ENCODE results near the gene BARX1. TPM values are rescaled to one million over a fixed set of nuclear protein-coding genes. Genes with fewer than 3 reads are reported as not detected.

BARX1 gene
- total and polyA plus RNA-seq, 2 experiments from 2014 or later, result not detected

- TF ChIP-seq EZH2phosphoT487 (IDR thresholded peaks at IDR 0.05; ENCODE audit: insufficient read depth, low read depth) (no peak), EZH2 (IDR thresholded peaks at IDR 0.05; ENCODE audit: insufficient read depth, poor library complexity, severe bottlenecking) (no peak)
- no peak overlapping the region for H2AFZ ChIP-seq
- H3K27ac ChIP-seq, result no peak overlapping the region
- H4K20me1 ChIP-seq (ENCODE audit: insufficient read depth), result no peaks in the 10 kb centered on the region
- 6 to 12% methylated on average over 1 of the region's 1 CpG for WGBS, 2 experiments (ENCODE audit: low coverage in 1 of 2, low lambda C conversion rate in 2 of 2, missing lambda C conversion rate in 2 of 2)
- H3K9ac ChIP-seq, result no peak overlapping the region
- H3K27me3 ChIP-seq (replicated peaks; ENCODE audit: insufficient read depth), result 0 out of 2 replicates have a peak, but pooled peaks cover 6% of the 10 kb centered on the region
- H3K4me1 ChIP-seq (ENCODE audit: insufficient read depth), result no peaks in the 10 kb centered on the region
- in situ Hi-C loops (cut with MboI), result no loop called here
- no peak for DNase-seq
- H3K4me2 ChIP-seq (ENCODE audit: unreplicated experiment), result no peak overlapping the region
- no peaks in the 10 kb centered on the region for H3F3A ChIP-seq (ENCODE audit: insufficient read depth)
- no peaks in the 10 kb centered on the region for H3K9me3 ChIP-seq (ENCODE audit: low read depth)
- H3K4me3 ChIP-seq, result no peak overlapping the region
- H3K79me2 ChIP-seq (ENCODE audit: insufficient read depth), result no peaks in the 10 kb centered on the region
- H3K36me3 ChIP-seq (ENCODE audit: low read depth), result no peaks in the 10 kb centered on the region
- no peaks in the 10 kb centered on the region for H3K9me2 ChIP-seq (ENCODE audit: insufficient read depth)
These were observed 39.4 kb upstream of the BARX1 start for GRCh38 chr9:93994545-93994944.

DNA sequence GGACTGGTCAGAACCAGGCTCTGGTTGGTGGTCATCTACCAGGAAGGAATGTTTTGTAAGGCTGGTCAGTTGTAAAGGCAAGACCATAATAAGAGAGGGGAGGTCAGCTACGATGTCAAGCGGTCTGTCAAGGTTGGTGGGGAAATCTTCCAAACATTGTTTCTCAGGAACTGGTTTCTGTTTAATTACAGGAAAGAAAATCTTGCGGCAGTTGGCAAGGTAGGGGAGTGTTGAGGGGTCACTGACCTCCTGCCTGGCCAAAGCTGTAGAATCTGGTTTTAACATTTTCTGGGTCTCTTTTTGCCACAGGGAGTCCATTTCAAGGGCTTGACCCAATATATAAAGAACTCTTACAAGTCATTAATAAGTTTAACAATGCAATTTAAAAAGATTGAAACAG is 39.0 kb upstream of the BARX1 start:
- H3K79me2 ChIP-seq (ENCODE audit: insufficient read depth), result no peaks in the 10 kb centered on the region
- no peak overlapping the region for H2AFZ ChIP-seq
- no peaks in the 10 kb centered on the region for H3K9me3 ChIP-seq (ENCODE audit: low read depth)
- no peaks in the 10 kb centered on the region for H3K4me1 ChIP-seq (ENCODE audit: insufficient read depth)
- no peaks in the 10 kb centered on the region for H3K36me3 ChIP-seq (ENCODE audit: low read depth)
- H3K27ac ChIP-seq, result no peak overlapping the region
- WGBS, 2 experiments (ENCODE audit: low coverage in 1 of 2, low lambda C conversion rate in 2 of 2, missing lambda C conversion rate in 2 of 2), result 52 to 59% methylated on average over 3 of the region's 3 CpGs
- no peak for DNase-seq
- no peaks in the 10 kb centered on the region for H3F3A ChIP-seq (ENCODE audit: insufficient read depth)
- H3K9me2 ChIP-seq (ENCODE audit: insufficient read depth), result no peaks in the 10 kb centered on the region
- H4K20me1 ChIP-seq (ENCODE audit: insufficient read depth), result no peaks in the 10 kb centered on the region
- in situ Hi-C loops (cut with MboI), result no loop called here
- 0 out of 2 replicates have a peak, but pooled peaks cover 6% of the 10 kb centered on the region for H3K27me3 ChIP-seq (replicated peaks; ENCODE audit: insufficient read depth)
- H3K4me2 ChIP-seq (ENCODE audit: unreplicated experiment), result no peak overlapping the region
- TF ChIP-seq EZH2 (IDR thresholded peaks at IDR 0.05; ENCODE audit: insufficient read depth, poor library complexity, severe bottlenecking) (no peak), EZH2phosphoT487 (IDR thresholded peaks at IDR 0.05; ENCODE audit: insufficient read depth, low read depth) (no peak)
- H3K4me3 ChIP-seq, result no peak overlapping the region
- no peak overlapping the region for H3K9ac ChIP-seq

- Histone ChIP-seq H3K9me2 (ENCODE audit: insufficient read depth) (no peaks in the 10 kb centered on the region), H3K4me1 (ENCODE audit: insufficient read depth) (no peaks in the 10 kb centered on the region), H3K27ac (no peak overlapping the region), H3K9me3 (ENCODE audit: low read depth) (no peaks in the 10 kb centered on the region), H3K27me3 (replicated peaks; ENCODE audit: insufficient read depth) (0 out of 2 replicates have a peak, but pooled peaks cover 6% of the 10 kb centered on the region), H3K79me2 (ENCODE audit: insufficient read depth) (no peaks in the 10 kb centered on the region), H3K36me3 (ENCODE audit: low read depth) (no peaks in the 10 kb centered on the region), H3K9ac (no peak overlapping the region), H3F3A (ENCODE audit: insufficient read depth) (no peaks in the 10 kb centered on the region), H2AFZ (no peak overlapping the region), H3K4me3 (no peak overlapping the region), H4K20me1 (ENCODE audit: insufficient read depth) (no peaks in the 10 kb centered on the region), H3K4me2 (ENCODE audit: unreplicated experiment) (no peak overlapping the region)
- 24 to 40% methylated on average over 2 of the region's 2 CpGs for WGBS, 2 experiments (ENCODE audit: low coverage in 1 of 2, low lambda C conversion rate in 2 of 2, missing lambda C conversion rate in 2 of 2)
- DNase-seq, result no peak
- in situ Hi-C loops (cut with MboI), result no loop called here
- TF ChIP-seq EZH2phosphoT487 (IDR thresholded peaks at IDR 0.05; ENCODE audit: insufficient read depth, low read depth) (no peak), EZH2 (IDR thresholded peaks at IDR 0.05; ENCODE audit: insufficient read depth, poor library complexity, severe bottlenecking) (no peak)
These were observed 37.7 kb upstream of the BARX1 start for GRCh38 chr9:93992830-93993229.

DNA sequence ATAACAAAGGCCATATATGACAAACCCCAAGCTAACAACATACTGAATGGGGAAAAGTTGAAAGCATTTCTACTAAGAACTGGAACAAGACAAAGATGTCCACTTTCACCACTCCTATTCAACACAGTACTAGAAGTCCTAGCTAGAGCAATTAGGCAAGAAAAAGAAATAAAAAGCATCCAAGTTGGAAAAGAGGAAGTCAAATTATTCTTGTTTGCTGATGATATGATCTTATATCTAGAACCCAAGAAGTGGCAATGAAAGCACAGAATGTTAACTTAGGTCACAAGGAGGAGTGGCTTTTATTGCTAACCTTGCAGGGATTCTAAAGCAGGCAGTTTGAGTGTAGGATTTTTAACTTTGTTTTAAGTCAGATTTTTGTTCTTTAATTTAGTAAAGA is 35.3 kb upstream of the BARX1 start:
- 0 out of 2 replicates have a peak, but pooled peaks cover 6% of the 10 kb centered on the region for H3K27me3 ChIP-seq (replicated peaks; ENCODE audit: insufficient read depth)
- no peak overlapping the region for H3K4me2 ChIP-seq (ENCODE audit: unreplicated experiment)
- no peaks in the 10 kb centered on the region for H3K9me2 ChIP-seq (ENCODE audit: insufficient read depth)
- H3K4me3 ChIP-seq, result no peak overlapping the region
- H3K9ac ChIP-seq, result no peak overlapping the region
- TF ChIP-seq EZH2 (IDR thresholded peaks at IDR 0.05; ENCODE audit: insufficient read depth, poor library complexity, severe bottlenecking) (no peak), EZH2phosphoT487 (IDR thresholded peaks at IDR 0.05; ENCODE audit: insufficient read depth, low read depth) (no peak)
- DNase-seq, result no peak
- no peak overlapping the region for H3K27ac ChIP-seq
- H3K36me3 ChIP-seq (ENCODE audit: low read depth), result no peaks in the 10 kb centered on the region
- no peaks in the 10 kb centered on the region for H3K79me2 ChIP-seq (ENCODE audit: insufficient read depth)
- no peaks in the 10 kb centered on the region for H3K9me3 ChIP-seq (ENCODE audit: low read depth)
- in situ Hi-C loops (cut with MboI), result no loop called here
- no peaks in the 10 kb centered on the region for H3K4me1 ChIP-seq (ENCODE audit: insufficient read depth)
- H2AFZ ChIP-seq, result no peak overlapping the region
- no peaks in the 10 kb centered on the region for H4K20me1 ChIP-seq (ENCODE audit: insufficient read depth)
- no peaks in the 10 kb centered on the region for H3F3A ChIP-seq (ENCODE audit: insufficient read depth)

DNA sequence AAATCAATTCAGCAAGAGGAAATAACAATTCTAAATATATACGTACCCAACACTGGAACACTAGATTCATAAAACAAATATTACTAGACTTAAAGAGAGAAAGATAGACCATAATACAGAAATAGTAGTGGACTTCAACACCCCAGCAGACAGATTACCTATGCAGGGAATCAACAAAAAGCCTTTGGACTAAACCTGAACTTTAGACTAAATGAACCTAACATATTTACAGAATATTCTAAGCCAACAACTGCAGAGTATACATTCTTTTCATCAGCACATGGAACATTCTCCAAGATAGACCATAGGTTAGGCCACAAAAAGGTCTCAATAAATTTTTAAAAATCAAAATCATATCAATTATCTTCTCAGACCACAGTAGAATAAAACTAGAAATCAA is 32.9 kb upstream of the BARX1 start:
- no peak overlapping the region for H3K4me3 ChIP-seq
- H4K20me1 ChIP-seq (ENCODE audit: insufficient read depth), result no peaks in the 10 kb centered on the region
- no peaks in the 10 kb centered on the region for H3K9me3 ChIP-seq (ENCODE audit: low read depth)
- TF ChIP-seq EZH2 (IDR thresholded peaks at IDR 0.05; ENCODE audit: insufficient read depth, poor library complexity, severe bottlenecking) (no peak), EZH2phosphoT487 (IDR thresholded peaks at IDR 0.05; ENCODE audit: insufficient read depth, low read depth) (no peak)
- no peaks in the 10 kb centered on the region for H3K4me1 ChIP-seq (ENCODE audit: insufficient read depth)
- H3F3A ChIP-seq (ENCODE audit: insufficient read depth), result no peaks in the 10 kb centered on the region
- no peak overlapping the region for H3K4me2 ChIP-seq (ENCODE audit: unreplicated experiment)
- no peaks in the 10 kb centered on the region for H3K36me3 ChIP-seq (ENCODE audit: low read depth)
- 0 out of 2 replicates have a peak, but pooled peaks cover 6% of the 10 kb centered on the region for H3K27me3 ChIP-seq (replicated peaks; ENCODE audit: insufficient read depth)
- H3K79me2 ChIP-seq (ENCODE audit: insufficient read depth), result no peaks in the 10 kb centered on the region
- H2AFZ ChIP-seq, result no peak overlapping the region
- WGBS, 2 experiments (ENCODE audit: low coverage in 1 of 2, low lambda C conversion rate in 2 of 2, missing lambda C conversion rate in 2 of 2), result 68 to 73% methylated on average over 1 of the region's 1 CpG
- H3K9ac ChIP-seq, result no peak overlapping the region
- in situ Hi-C loops (cut with MboI), result no loop called here
- H3K27ac ChIP-seq, result no peak overlapping the region
- H3K9me2 ChIP-seq (ENCODE audit: insufficient read depth), result no peaks in the 10 kb centered on the region
- DNase-seq, result no peak

All from GM23248 (cell line).